ENCODE results near the gene SH2D1A.
"Not testable (repeated sequence)": the region's sequence is repeated elsewhere in the genome, so short reads cannot be mapped to it uniquely, and the experiment has no call there.

Gene SH2D1A

GRCh38 chrX:124354648-124355047 lies 8.3 kb downstream of the SH2D1A start:
- DNase-seq (ENCODE audit: low spot score): no peak

- no peak for DNase-seq (ENCODE audit: low spot score)
Observed at GRCh38 chrX:124358800-124359383, 12.5 kb downstream of the SH2D1A start.

GRCh38 chrX:124362072-124362471 lies 15.7 kb downstream of the SH2D1A start:
- DNase-seq (ENCODE audit: low spot score): no peak

- no peak for DNase-seq (ENCODE audit: low spot score)
Observed at GRCh38 chrX:124362761-124363160, 16.4 kb downstream of the SH2D1A start.

- no peak for DNase-seq (ENCODE audit: low spot score)
Observed at GRCh38 chrX:124369722-124370121, 23.4 kb downstream of the SH2D1A start.

- DNase-seq (ENCODE audit: low spot score): no peak
Observed at GRCh38 chrX:124373348-124373747, 27.0 kb downstream of the SH2D1A start.

GRCh38 chrX:124378643-124379042 lies 32.3 kb downstream of the SH2D1A start:
- no peak for DNase-seq (ENCODE audit: low spot score)

GRCh38 chrX:124383354-124383753 lies 37.0 kb downstream of the SH2D1A start:
- DNase-seq (ENCODE audit: low spot score): no peak

- DNase-seq (ENCODE audit: low spot score): no peak
Observed at GRCh38 chrX:124386401-124386800, 40.0 kb downstream of the SH2D1A start.

- DNase-seq (ENCODE audit: low spot score): peak; percentile 64
Observed at GRCh38 chrX:124388562-124388961, 42.2 kb downstream of the SH2D1A start.

GRCh38 chrX:124392794-124393193 lies 46.4 kb downstream of the SH2D1A start:
- no peak for DNase-seq (ENCODE audit: low spot score)

- no peak for DNase-seq (ENCODE audit: low spot score)
Observed at GRCh38 chrX:124393238-124393637, 46.9 kb downstream of the SH2D1A start.

- DNase-seq (ENCODE audit: low spot score): no peak
Observed at GRCh38 chrX:124393659-124394058, 47.3 kb downstream of the SH2D1A start.

GRCh38 chrX:124395145-124395880 lies 49.0 kb downstream of the SH2D1A start:
- peak; percentile 3 for DNase-seq (ENCODE audit: low spot score)

- no peak for DNase-seq (ENCODE audit: low spot score)
Observed at GRCh38 chrX:124401696-124402095, 55.3 kb downstream of the SH2D1A start.

- no peak for DNase-seq (ENCODE audit: low spot score)
Observed at GRCh38 chrX:124405868-124406267, 59.5 kb downstream of the SH2D1A start.

- peak; percentile 68 for DNase-seq (ENCODE audit: low spot score)
Observed at GRCh38 chrX:124406294-124407014, 60.1 kb downstream of the SH2D1A start.

- DNase-seq (ENCODE audit: low spot score): no peak
Observed at GRCh38 chrX:124407226-124407625, 60.9 kb downstream of the SH2D1A start.

GRCh38 chrX:124408380-124408779 lies 62.0 kb downstream of the SH2D1A start:
- DNase-seq (ENCODE audit: low spot score): not testable (repeated sequence)

GRCh38 chrX:124413244-124413643 lies 66.9 kb downstream of the SH2D1A start:
- DNase-seq (ENCODE audit: low spot score): no peak

- no peak for DNase-seq (ENCODE audit: low spot score)
Observed at GRCh38 chrX:124414281-124414680, 67.9 kb downstream of the SH2D1A start.

GRCh38 chrX:124415115-124415800 lies 68.9 kb downstream of the SH2D1A start:
- peak; percentile 5 for DNase-seq (ENCODE audit: low spot score)

Measured in NAMALWA (cell line).